ENCODE data around the gene CST9. TPM values are rescaled to one million over a fixed set of nuclear protein-coding genes. Genes with fewer than 3 reads are reported as not detected.

CST9 gene
- total and polyA plus RNA-seq, 8 donors: not detected

GRCh38 chr20:23596579-23597250 lies 9.0 kb downstream of the CST9 start:
- Histone ChIP-seq H3K36me3 (no peaks in the 10 kb centered on the region), H3K4me3 (no peak overlapping the region), H3K27ac (no peak overlapping the region), H3K27me3 (no peaks in the 10 kb centered on the region), H3K4me1 (no peaks in the 10 kb centered on the region), H3K9me3 (no peaks in the 10 kb centered on the region)
- TF ChIP-seq CTCF (IDR thresholded peaks at IDR 0.05): no peak
- intact Hi-C loops (cut with DNase I): no loop called here
- DNase-seq (no peak), ATAC-seq (no peak)

GRCh38 chr20:23595941-23596340 lies 9.8 kb downstream of the CST9 start:
- no peak for TF ChIP-seq CTCF (IDR thresholded peaks at IDR 0.05)
- H3K9me3 ChIP-seq: no peaks in the 10 kb centered on the region

DNA sequence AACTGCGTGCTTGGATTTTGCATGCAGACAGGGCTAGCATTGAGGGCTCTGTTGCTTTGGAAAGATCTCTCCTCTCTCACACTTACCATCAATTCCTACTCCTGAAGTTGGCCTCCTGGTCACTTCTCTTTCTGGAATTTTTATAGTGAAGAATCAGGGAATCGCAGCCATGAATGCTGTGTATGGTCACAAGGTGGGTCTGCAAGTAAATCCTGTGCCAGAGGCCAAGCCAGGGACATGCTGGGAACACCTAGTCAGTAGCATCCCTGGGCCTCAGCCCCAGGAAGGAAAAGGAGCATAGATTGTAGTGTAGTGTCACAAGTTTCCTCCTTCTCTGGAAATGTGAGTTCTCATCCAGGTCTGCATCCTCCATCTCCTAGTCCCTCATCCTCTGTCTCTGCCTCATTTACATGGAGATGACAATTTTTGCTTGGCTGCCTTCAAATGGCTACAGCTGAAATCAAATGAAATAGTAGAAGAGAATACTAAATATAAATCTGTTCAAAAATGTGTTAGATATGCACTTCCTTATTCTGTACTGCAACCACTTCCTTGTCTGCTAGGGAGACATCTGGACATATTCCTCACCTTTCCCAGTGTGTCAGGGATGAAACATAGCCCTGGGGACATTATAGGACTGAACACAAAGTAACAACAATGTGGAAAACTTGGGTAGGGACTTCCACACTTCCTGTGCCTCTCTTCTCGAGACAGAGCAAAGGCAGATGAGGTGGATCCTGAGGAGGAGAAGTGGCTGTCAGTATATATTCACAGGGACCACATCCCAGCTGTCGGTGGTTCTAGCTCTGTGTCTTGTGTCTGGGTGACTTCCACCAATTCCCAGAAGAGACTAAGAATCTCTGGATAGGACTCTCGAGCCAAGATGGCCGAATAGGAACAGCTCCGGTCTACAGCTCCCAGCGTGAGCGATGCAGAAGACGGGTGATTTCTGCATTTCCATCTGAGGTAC lies 17.0 kb downstream of the CST9 start:
- intact Hi-C loops (cut with DNase I): no loop called here
- Histone ChIP-seq H3K4me1 (no peaks in the 10 kb centered on the region), H3K27ac (no peak overlapping the region), H3K27me3 (peaks cover 0 to 9% of the 10 kb centered on the region in 2 donors), H3K9me3 (no peaks in the 10 kb centered on the region), H3K4me3 (no peak overlapping the region), H3K36me3 (no peaks in the 10 kb centered on the region)
- DNase-seq: no peak
- TF ChIP-seq CTCF (IDR thresholded peaks at IDR 0.05): no peak
- ATAC-seq: no peak

More at GRCh38 chr20:23595941-23596340, 9.8 kb downstream of the CST9 start:
- H3K4me3 ChIP-seq: no peak overlapping the region
- H3K27ac ChIP-seq: no peak overlapping the region
- H3K4me1 ChIP-seq: no peaks in the 10 kb centered on the region
- no peaks in the 10 kb centered on the region for H3K36me3 ChIP-seq
- no peaks in the 10 kb centered on the region for H3K27me3 ChIP-seq
- no peak for DNase-seq
- ATAC-seq: no peak
- intact Hi-C loops (cut with DNase I): no loop called here

GRCh38 chr20:23587631-23588030 lies 18.1 kb downstream of the CST9 start:
- peaks cover 0 to 9% of the 10 kb centered on the region in 2 donors for H3K27me3 ChIP-seq
- ATAC-seq: no peak
- no peak overlapping the region for H3K27ac ChIP-seq

More at GRCh38 chr20:23587631-23588030, 18.1 kb downstream of the CST9 start:
- no peak overlapping the region for H3K4me3 ChIP-seq
- no peaks in the 10 kb centered on the region for H3K4me1 ChIP-seq
- intact Hi-C loops (cut with DNase I): no loop called here
- no peaks in the 10 kb centered on the region for H3K36me3 ChIP-seq
- no peak for DNase-seq
- H3K9me3 ChIP-seq: no peaks in the 10 kb centered on the region
- no peak for TF ChIP-seq CTCF (IDR thresholded peaks at IDR 0.05)

Measured in left lung (tissue), 10 donors.